ENCODE measurements around the gene LRRC7. TPM values are rescaled to one million over a fixed set of nuclear protein-coding genes. Genes with fewer than 3 reads are reported as not detected.

Gene LRRC7
- total and polyA plus RNA-seq, 2 of the 8 experiments (the other 6 are each of a cell fraction or from before 2014, with no cell fraction given), result 0.03 to 0.17 TPM

DNA sequence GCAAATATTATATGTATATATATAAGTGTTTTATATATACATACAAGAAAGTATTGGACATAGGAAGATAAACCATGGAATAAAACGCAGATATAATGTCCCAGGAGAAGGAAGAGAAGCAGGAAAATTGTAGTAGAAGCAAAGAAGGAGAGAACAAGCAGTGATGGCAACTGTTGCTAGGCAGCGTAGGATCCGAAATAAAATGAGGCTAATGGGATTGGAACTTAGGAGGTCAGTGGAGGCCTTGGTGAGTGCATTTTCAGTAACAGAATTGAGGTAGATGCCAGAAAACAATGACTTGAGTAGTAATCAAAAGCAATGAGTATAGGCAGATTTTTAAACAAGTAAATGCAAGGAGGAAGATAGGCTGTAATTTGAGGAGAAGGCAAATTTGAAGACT is 265.8 kb downstream of the LRRC7 start:
- no peak overlapping the region for H2BK120ac ChIP-seq (replicated peaks; ENCODE audit: low read depth, low read length)
- no peak overlapping the region for H2AFZ ChIP-seq (ENCODE audit: low read length)
- no peak overlapping the region for H3K4me3 ChIP-seq (ENCODE audit: extremely low read depth in 1 of 4, insufficient read depth in 2 of 4, low read depth in 3 of 4, low read length in 4 of 4)
- no peak overlapping the region for H3K27ac ChIP-seq (ENCODE audit: low read depth, low read length)
- no peaks in the 10 kb centered on the region for H4K20me1 ChIP-seq (replicated peaks in 1 of 2; ENCODE audit: control insufficient read depth in 1 of 2, insufficient read depth in 2 of 2, low read length in 2 of 2)
- FAIRE-seq (no peak), DNase-seq (ENCODE audit: low read depth in 1 of 2, low spot score in 2 of 2) (no peak)
- no peaks in the 10 kb centered on the region for H3K9me3 ChIP-seq (ENCODE audit: insufficient read depth in 2 of 2, low read depth in 1 of 2, low read length in 1 of 2)
- no peak overlapping the region for H2BK5ac ChIP-seq (ENCODE audit: low read depth, low read length)
- H3K4ac ChIP-seq (replicated peaks; ENCODE audit: insufficient read length, low read depth, low read length), result no peak overlapping the region
- no peak overlapping the region for H2AK5ac ChIP-seq (ENCODE audit: low read depth, low read length)
- no peaks in the 10 kb centered on the region for H3K79me2 ChIP-seq (ENCODE audit: control insufficient read depth in 1 of 2, insufficient read depth in 2 of 2, low read length in 2 of 2)
- H3K79me1 ChIP-seq (ENCODE audit: low read depth, low read length), result no peaks in the 10 kb centered on the region
- no peak overlapping the region for H3K14ac ChIP-seq (ENCODE audit: insufficient read length)
- TF ChIP-seq RFX5 (IDR thresholded peaks at IDR 0.05; ENCODE audit: borderline replicate concordance, low read depth, low read length) (peak; percentile 66; the same call in 1 of the 2 replicates), EGR1 (IDR thresholded peaks at IDR 0.05; ENCODE audit: borderline replicate concordance, low read depth, low read length) (no peak), POLR2AphosphoS5 (IDR thresholded peaks at IDR 0.05; ENCODE audit: low read depth, low read length) (no peak)
- H3K4me2 ChIP-seq (ENCODE audit: insufficient read depth in 1 of 2, low read depth in 2 of 2, low read length in 2 of 2), result no peak overlapping the region
- no peaks in the 10 kb centered on the region for H3K4me1 ChIP-seq (replicated peaks in 1 of 4; ENCODE audit: control insufficient read depth in 3 of 4, insufficient read depth in 4 of 4, low read length in 3 of 4)
- no peak overlapping the region for H2BK12ac ChIP-seq (ENCODE audit: low read depth, low read length)
- no peaks in the 10 kb centered on the region for H3K27me3 ChIP-seq (replicated peaks in 1 of 4; ENCODE audit: control insufficient read depth in 3 of 4, extremely low read depth in 1 of 4, insufficient read depth in 3 of 4, low read length in 3 of 4)
- H4K91ac ChIP-seq (replicated peaks; ENCODE audit: insufficient read length, low read length), result no peak overlapping the region
- no peak overlapping the region for H2BK20ac ChIP-seq (ENCODE audit: low read length)
- no peak overlapping the region for H3K23ac ChIP-seq (ENCODE audit: insufficient read length)
- H2BK15ac ChIP-seq (ENCODE audit: low read length), result no peak overlapping the region
- WGBS, 2 experiments (ENCODE audit: extremely low coverage in 1 of 2, insufficient coverage in 1 of 2, insufficient read length in 1 of 2, insufficient replicate concordance in 2 of 2, low coverage in 1 of 2, low lambda C conversion rate in 2 of 2, missing lambda C conversion rate in 1 of 2), result 90% methylated on average over 3 of the region's 3 CpGs; no CpG with 5 or more reads in 1 of the 2 experiments
- H3K23me2 ChIP-seq (ENCODE audit: low read depth, low read length), result no peaks in the 10 kb centered on the region; the same call in 1 of the 2 replicates
- no peak overlapping the region for H3K9ac ChIP-seq (replicated peaks in 1 of 4; ENCODE audit: extremely low read depth in 1 of 4, low read depth in 3 of 4, low read length in 3 of 4)
- H4K5ac ChIP-seq (ENCODE audit: insufficient read length, low read depth, low read length), result no peak overlapping the region
- POLR2A ChIA-PET (ENCODE audit: partially characterized antibody), result no interaction called here
- H4K8ac ChIP-seq (ENCODE audit: extremely low read depth, insufficient read depth, low read length), result no peak overlapping the region
- H3K36me3 ChIP-seq (ENCODE audit: control insufficient read depth in 2 of 4, insufficient read depth in 4 of 4, low read length in 3 of 4), result no peaks in the 10 kb centered on the region
- CTCF ChIA-PET (ENCODE audit: partially characterized antibody), result no interaction called here
- H3K56ac ChIP-seq (replicated peaks; ENCODE audit: insufficient read length, low read depth, low read length), result no peak overlapping the region
- H3K18ac ChIP-seq (ENCODE audit: extremely low read depth, low read length), result no peak overlapping the region
